Upper lobe of left lung (tissue), 4 donors: ENCODE measurements around the gene SMAD9.

Experiments used
- EP300 ChIP-seq, 4 donors: sonication (generic); formaldehyde crosslinking; IDR thresholded peaks; one replicate each; pipeline ENCODE4 v1.5.1; 2017; ENCODE audit warnings: antibody characterized with exemption in 4 of 4, control low read depth in 2 of 4
- POLR2A ChIP-seq, 4 donors: fragments of 450-650 bp; IDR thresholded peaks; one replicate each; pipeline ENCODE4 v1.5.1; 2016 to 2017; ENCODE audit warnings: antibody characterized with exemption in 4 of 4, mild to moderate bottlenecking in 2 of 4
- POLR2AphosphoS5 ChIP-seq, 2 donors: sonication (generic); formaldehyde crosslinking; IDR thresholded peaks; one replicate each; pipeline ENCODE4 v1.5.1; 2017; ENCODE audit warnings: antibody characterized with exemption in 2 of 2
- TF ChIP-seq, protein P1 (sequence below), 6 experiments: fragments of 450-650 bp in 4 of 6; fragments of 200-600 bp in 2 of 6; sonication (generic) in 2 of 6; IDR thresholded peaks; one replicate each; pipeline ENCODE4 v1.5.1; 2016 to 2019; ENCODE audit warnings: antibody characterized with exemption in 6 of 6

- TF ChIP-seq POLR2A (IDR thresholded peaks at IDR 0.05) = no peak
- TF ChIP-seq, protein P1, sequence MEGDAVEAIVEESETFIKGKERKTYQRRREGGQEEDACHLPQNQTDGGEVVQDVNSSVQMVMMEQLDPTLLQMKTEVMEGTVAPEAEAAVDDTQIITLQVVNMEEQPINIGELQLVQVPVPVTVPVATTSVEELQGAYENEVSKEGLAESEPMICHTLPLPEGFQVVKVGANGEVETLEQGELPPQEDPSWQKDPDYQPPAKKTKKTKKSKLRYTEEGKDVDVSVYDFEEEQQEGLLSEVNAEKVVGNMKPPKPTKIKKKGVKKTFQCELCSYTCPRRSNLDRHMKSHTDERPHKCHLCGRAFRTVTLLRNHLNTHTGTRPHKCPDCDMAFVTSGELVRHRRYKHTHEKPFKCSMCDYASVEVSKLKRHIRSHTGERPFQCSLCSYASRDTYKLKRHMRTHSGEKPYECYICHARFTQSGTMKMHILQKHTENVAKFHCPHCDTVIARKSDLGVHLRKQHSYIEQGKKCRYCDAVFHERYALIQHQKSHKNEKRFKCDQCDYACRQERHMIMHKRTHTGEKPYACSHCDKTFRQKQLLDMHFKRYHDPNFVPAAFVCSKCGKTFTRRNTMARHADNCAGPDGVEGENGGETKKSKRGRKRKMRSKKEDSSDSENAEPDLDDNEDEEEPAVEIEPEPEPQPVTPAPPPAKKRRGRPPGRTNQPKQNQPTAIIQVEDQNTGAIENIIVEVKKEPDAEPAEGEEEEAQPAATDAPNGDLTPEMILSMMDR (IDR thresholded peaks at IDR 0.05) = no peak
- no peak for TF ChIP-seq EP300 (IDR thresholded peaks at IDR 0.05)
- TF ChIP-seq POLR2AphosphoS5 (IDR thresholded peaks at IDR 0.05) = no peak
Observed at GRCh38 chr13:36920616-36921185, 663 bp upstream of the SMAD9 start.
